ENCODE results near the gene MRTO4. TPM values are rescaled to one million over a fixed set of nuclear protein-coding genes. Genes with fewer than 3 reads are reported as not detected.

Gene MRTO4
- total RNA-seq, 2 experiments from 2014 or later, result 60.0 to 66.0 TPM

- Histone ChIP-seq H3K27ac (ENCODE audit: low read depth, low read length, poor library complexity, severe bottlenecking) (no peak overlapping the region), H2AFZ (ENCODE audit: low read length) (no peak overlapping the region), H3K4me2 (ENCODE audit: low read length) (no peak overlapping the region), H3K9me3 (ENCODE audit: low read length) (no peaks in the 10 kb centered on the region), H3K79me2 (ENCODE audit: insufficient read depth, low read depth, low read length) (peaks cover 18% of the 10 kb centered on the region; the same call in 1 of the 2 replicates), H3K4me3 (ENCODE audit: low read depth, low read length, poor library complexity, severe bottlenecking) (no peak overlapping the region), H4K20me1 (ENCODE audit: insufficient read depth, low read length) (no peaks in the 10 kb centered on the region), H3K36me3 (ENCODE audit: insufficient read depth, low read length) (peaks cover 100% of the 10 kb centered on the region), H3K4me1 (ENCODE audit: insufficient read depth, low read length, poor library complexity, severe bottlenecking) (no peaks in the 10 kb centered on the region), H3K9me2 (ENCODE audit: insufficient read depth, low read length) (no peaks in the 10 kb centered on the region)
- no peak for DNase-seq (ENCODE audit: low spot score)
- CTCF ChIA-PET (ENCODE audit: unreplicated experiment), result interaction anchor here (0.5 kb wide), 1 partner anchor 110 kb away, joined by 3 read pairs; no protein-coding TSS in a partner anchor
- TF ChIP-seq CTCF (conservative IDR thresholded peaks at IDR 0.05; ENCODE audit: low read length) (no peak), EZH2phosphoT487 (IDR thresholded peaks at IDR 0.05; ENCODE audit: borderline replicate concordance, low read depth, low read length) (no peak)
- no TSS peak for BruUV-seq (replicated peaks)
- POLR2A ChIA-PET, result no interaction called here
- intact Hi-C loops (cut with micrococcal nuclease; ENCODE audit: unreplicated experiment), result no loop called here
Observed at GRCh38 chr1:19220991-19221390, 30.6 kb upstream of the MRTO4 start.

GRCh38 chr1:19222573-19222972, 29.0 kb upstream of the MRTO4 start:
- peaks cover 5% of the 10 kb centered on the region; the same call in 1 of the 2 replicates for H3K79me2 ChIP-seq (ENCODE audit: insufficient read depth, low read depth, low read length)
- H3K9me2 ChIP-seq (ENCODE audit: insufficient read depth, low read length), result no peaks in the 10 kb centered on the region
- POLR2A ChIA-PET, result no interaction called here
- intact Hi-C loops (cut with micrococcal nuclease; ENCODE audit: unreplicated experiment), result no loop called here
- H3K4me2 ChIP-seq (ENCODE audit: low read length), result no peak overlapping the region
- no peak overlapping the region for H3K4me3 ChIP-seq (ENCODE audit: low read depth, low read length, poor library complexity, severe bottlenecking)
- no peaks in the 10 kb centered on the region for H3K9me3 ChIP-seq (ENCODE audit: low read length)
- H3K4me1 ChIP-seq (ENCODE audit: insufficient read depth, low read length, poor library complexity, severe bottlenecking), result no peaks in the 10 kb centered on the region
- CTCF ChIA-PET (ENCODE audit: unreplicated experiment), result no interaction called here
- no peak overlapping the region for H3K27ac ChIP-seq (ENCODE audit: low read depth, low read length, poor library complexity, severe bottlenecking)
- TF ChIP-seq EZH2phosphoT487 (IDR thresholded peaks at IDR 0.05; ENCODE audit: borderline replicate concordance, low read depth, low read length) (no peak), CTCF (conservative IDR thresholded peaks at IDR 0.05; ENCODE audit: low read length) (no peak)
- no peak overlapping the region for H2AFZ ChIP-seq (ENCODE audit: low read length)
- BruUV-seq (replicated peaks), result no TSS peak
- peaks cover 99% of the 10 kb centered on the region for H3K36me3 ChIP-seq (ENCODE audit: insufficient read depth, low read length)
- no peaks in the 10 kb centered on the region for H4K20me1 ChIP-seq (ENCODE audit: insufficient read depth, low read length)
- no peak for DNase-seq (ENCODE audit: low spot score)

GRCh38 chr1:19222979-19223824, 28.4 kb upstream of the MRTO4 start:
- POLR2A ChIA-PET, result no interaction called here
- intact Hi-C loops (cut with micrococcal nuclease; ENCODE audit: unreplicated experiment), result no loop called here

More at GRCh38 chr1:19222979-19223824, 28.4 kb upstream of the MRTO4 start:
- Histone ChIP-seq H3K4me3 (ENCODE audit: low read depth, low read length, poor library complexity, severe bottlenecking) (no peak overlapping the region), H3K4me2 (ENCODE audit: low read length) (no peak overlapping the region), H3K27ac (ENCODE audit: low read depth, low read length, poor library complexity, severe bottlenecking) (no peak overlapping the region), H3K79me2 (ENCODE audit: insufficient read depth, low read depth, low read length) (no peaks in the 10 kb centered on the region), H3K4me1 (ENCODE audit: insufficient read depth, low read length, poor library complexity, severe bottlenecking) (no peaks in the 10 kb centered on the region), H3K36me3 (ENCODE audit: insufficient read depth, low read length) (peaks cover 99% of the 10 kb centered on the region), H2AFZ (ENCODE audit: low read length) (no peak overlapping the region), H4K20me1 (ENCODE audit: insufficient read depth, low read length) (no peaks in the 10 kb centered on the region), H3K9me3 (ENCODE audit: low read length) (no peaks in the 10 kb centered on the region), H3K9me2 (ENCODE audit: insufficient read depth, low read length) (no peaks in the 10 kb centered on the region)
- CTCF ChIA-PET (ENCODE audit: unreplicated experiment), result no interaction called here
- DNase-seq (ENCODE audit: low spot score), result no peak
- TF ChIP-seq EZH2phosphoT487 (IDR thresholded peaks at IDR 0.05; ENCODE audit: borderline replicate concordance, low read depth, low read length) (no peak), CTCF (conservative IDR thresholded peaks at IDR 0.05; ENCODE audit: low read length) (no peak)
- no TSS peak for BruUV-seq (replicated peaks)
